GM23338 (cell line): ENCODE results near the gene STAT4. TPM values are rescaled to one million over a fixed set of nuclear protein-coding genes. Genes with fewer than 3 reads are reported as not detected.

Experiments
- ATAC-seq: fragments of 200-7000 bp; cut with Tn5 transposase; 3 replicates; pipeline ENCODE4 v1.9.1; 2020
- DNase-seq: peaks from one replicate; pipeline ENCODE4 v3.0.0-alpha.2; 2015; ENCODE audit warnings: low spot score
- H2AFZ ChIP-seq: fragments of 200-600 bp; sonication (generic); 2 replicates; pipeline ENCODE4 v1.8.0; 2016; ENCODE audit warnings: antibody characterized with exemption, mild to moderate bottlenecking, moderate library complexity
- H3F3A ChIP-seq: fragments of 200-600 bp; sonication (generic); replicated peaks from 2 replicates; pipeline ENCODE4 v1.8.0; 2017; ENCODE audit warnings: antibody characterized with exemption, mixed run types, low read depth
- H3K27ac ChIP-seq: fragments of 200-600 bp; sonication (generic); 2 replicates; pipeline ENCODE4 v1.6.1; 2016; ENCODE audit warnings: low read depth
- H3K27me3 ChIP-seq: fragments of 200-600 bp; sonication (generic); 2 replicates; pipeline ENCODE4 v1.8.0; 2016; ENCODE audit warnings: mild to moderate bottlenecking, mixed run types, moderate library complexity; ENCODE audit not compliant: insufficient read depth
- H3K36me3 ChIP-seq: fragments of 200-600 bp; sonication (generic); 2 replicates; pipeline ENCODE4 v1.8.0; 2016; ENCODE audit warnings: mild to moderate bottlenecking; ENCODE audit not compliant: insufficient read depth
- H3K4me1 ChIP-seq: fragments of 200-600 bp; sonication (generic); 2 replicates; pipeline ENCODE4 v1.8.0; 2016; ENCODE audit warnings: mild to moderate bottlenecking, moderate library complexity; ENCODE audit not compliant: insufficient read depth
- H3K4me2 ChIP-seq: fragments of 200-600 bp; sonication (generic); 2 replicates; pipeline ENCODE4 v1.7.1; 2017; ENCODE audit warnings: mixed run types
- H3K4me3 ChIP-seq: fragments of 200-600 bp; sonication (generic); 2 replicates; pipeline ENCODE4 v1.6.1; 2016; ENCODE audit warnings: mixed run types
- H3K79me2 ChIP-seq: fragments of 200-600 bp; sonication (generic); replicated peaks from 2 replicates; pipeline ENCODE4 v1.8.0; 2017; ENCODE audit warnings: mild to moderate bottlenecking; ENCODE audit not compliant: insufficient read depth
- H3K9me2 ChIP-seq: fragments of 200-600 bp; sonication (generic); 2 replicates; pipeline ENCODE4 v1.8.0; 2017; ENCODE audit not compliant: insufficient read depth
- H4K20me1 ChIP-seq: fragments of 200-600 bp; sonication (generic); replicated peaks from 2 replicates; pipeline ENCODE4 v1.8.0; 2017; ENCODE audit warnings: mild to moderate bottlenecking; ENCODE audit not compliant: insufficient read depth
- H3K27ac Mint-ChIP-seq: 2 replicates; pipeline ENCODE4 v1.8.0; 2020; ENCODE audit warnings: inconsistent platforms, mild to moderate bottlenecking, moderate library complexity, mixed read lengths
- H3K27me3 Mint-ChIP-seq: 3 replicates; pipeline ENCODE4 v1.8.0; 2022; ENCODE audit warnings: low read depth, mild to moderate bottlenecking, moderate library complexity, mixed read lengths, inconsistent platforms; ENCODE audit not compliant: insufficient read depth, poor library complexity
- H3K36me3 Mint-ChIP-seq: 3 replicates; pipeline ENCODE4 v1.8.0; 2021; ENCODE audit warnings: low read depth, mild to moderate bottlenecking, inconsistent platforms, moderate library complexity, mixed read lengths
- H3K4me1 Mint-ChIP-seq: 3 replicates; pipeline ENCODE4 v1.8.0; 2020; ENCODE audit warnings: mild to moderate bottlenecking, inconsistent platforms, mixed read lengths
- H3K4me3 Mint-ChIP-seq: 3 replicates; pipeline ENCODE4 v1.8.0; 2021; ENCODE audit warnings: moderate library complexity, mild to moderate bottlenecking, inconsistent platforms, mixed read lengths
- H3K9me3 Mint-ChIP-seq: 3 replicates; pipeline ENCODE4 v1.8.0; 2020; ENCODE audit warnings: moderate library complexity, mild to moderate bottlenecking, inconsistent platforms, mixed read lengths
- CREB1 ChIP-seq: fragments of 250-450 bp; sonication (Bioruptor Pico); IDR thresholded peaks from 2 replicates; pipeline ENCODE4 v1.5.0; 2020; ENCODE audit warnings: low read depth, mild to moderate bottlenecking, moderate library complexity
- CTCF ChIP-seq, 2 experiments: fragments of 200-600 bp in 1 of 2; sonication (generic) in 1 of 2; conservative IDR thresholded peaks; 2 replicates each; pipeline versions ENCODE4 v1.5.1 to v1.6.1; 2016 to 2017; ENCODE audit warnings: antibody characterized with exemption in 2 of 2, low read depth in 2 of 2, mild to moderate bottlenecking in 2 of 2, moderate library complexity in 1 of 2
- ETS1 ChIP-seq: IDR thresholded peaks from 2 replicates; pipeline ENCODE4 v1.6.1; 2016; ENCODE audit warnings: antibody characterized with exemption
- EZH2 ChIP-seq: fragments of 200-600 bp; sonication (generic); IDR thresholded peaks from one replicate; pipeline ENCODE4 v1.8.0; 2017; ENCODE audit warnings: antibody characterized with exemption, mild to moderate bottlenecking, low read depth; ENCODE audit not compliant: unreplicated experiment
- EZH2phosphoT487 ChIP-seq: fragments of 200-600 bp; sonication (generic); IDR thresholded peaks from one replicate; pipeline ENCODE4 v1.8.1; 2018; ENCODE audit warnings: antibody characterized with exemption; ENCODE audit not compliant: unreplicated experiment
- JUNB ChIP-seq: IDR thresholded peaks from one replicate; pipeline ENCODE4 v1.6.1; 2016; ENCODE audit warnings: antibody characterized with exemption; ENCODE audit not compliant: unreplicated experiment
- NANOG ChIP-seq: IDR thresholded peaks from 2 replicates; pipeline ENCODE4 v1.6.1; 2016; ENCODE audit warnings: antibody characterized with exemption, borderline replicate concordance
- POLR2AphosphoS5 ChIP-seq: IDR thresholded peaks from 2 replicates; pipeline ENCODE4 v1.6.1; 2016; ENCODE audit warnings: antibody characterized with exemption, low read depth
- REST ChIP-seq: IDR thresholded peaks from one replicate; pipeline ENCODE4 v1.6.1; 2018; ENCODE audit warnings: antibody characterized with exemption; ENCODE audit not compliant: unreplicated experiment
- STAT1 ChIP-seq: IDR thresholded peaks from one replicate; pipeline ENCODE4 v1.6.1; 2016; ENCODE audit warnings: antibody characterized with exemption; ENCODE audit not compliant: unreplicated experiment
- ZNF114 ChIP-seq: fragments of 250-450 bp; sonication (Bioruptor Pico); IDR thresholded peaks from 2 replicates; pipeline ENCODE4 v1.5.0; 2020; ENCODE audit warnings: mild to moderate bottlenecking, moderate library complexity
- ZNF331 ChIP-seq: fragments of 250-450 bp; sonication (Bioruptor Pico); IDR thresholded peaks from 2 replicates; pipeline ENCODE4 v1.5.0; 2020; ENCODE audit warnings: low read depth, mild to moderate bottlenecking, moderate library complexity
- ZNF462 ChIP-seq: fragments of 250-450 bp; sonication (Bioruptor Pico); IDR thresholded peaks from 2 replicates; pipeline ENCODE4 v1.5.0; 2020; ENCODE audit warnings: mild to moderate bottlenecking, moderate library complexity
- polyA plus RNA-seq: library from polyadenylated mRNA; unstranded; fragments of >200 nt; fragmentation: Nextera tagmentation; extraction: Ambion mirVana; gene quantifications from 2 replicates; pipeline ENCODE4 v1.2.1, GENCODE V29; 2016
- total RNA-seq: library from RNA; depleted of rRNA; stranded (reverse); fragments of >200 nt; shearing (Covaris generic); gene quantifications from 2 replicates; pipeline ENCODE4 v1.2.3, GENCODE V29; 2014

Gene STAT4
- total and polyA plus RNA-seq, 2 experiments from 2014 or later, result 0.52 to 0.86 TPM

- Histone ChIP-seq H2AFZ (no peak overlapping the region), H3K79me2 (no peaks in the 10 kb centered on the region), H3K36me3 (peaks cover 44% of the 10 kb centered on the region), H3K4me3 (no peak overlapping the region), H3F3A (no peaks in the 10 kb centered on the region), H4K20me1 (peaks cover 5% of the 10 kb centered on the region), H3K4me1 (no peaks in the 10 kb centered on the region), H3K27me3 (no peaks in the 10 kb centered on the region), H3K4me2 (no peak overlapping the region), H3K27ac (no peak overlapping the region), H3K9me2 (no peaks in the 10 kb centered on the region)
- Mint-ChIP-seq H3K4me1 (no peaks in the 10 kb centered on the region), H3K9me3 (no peaks in the 10 kb centered on the region), H3K27me3 (no peaks in the 10 kb centered on the region), H3K36me3 (peaks cover 86% of the 10 kb centered on the region), H3K4me3 (no peak overlapping the region), H3K27ac (no peak overlapping the region)
- DNase-seq (no peak), ATAC-seq (no peak)
- TF ChIP-seq ZNF114 (CRISPR knock-in tag), result no peak
- no peak for TF ChIP-seq ZNF462 (CRISPR knock-in tag)
- no peak for TF ChIP-seq ETS1
- no peak for TF ChIP-seq JUNB
- TF ChIP-seq EZH2, result no peak
- no peak for TF ChIP-seq CTCF (conservative IDR thresholded peaks at IDR 0.05; ENCODE audit: low read depth in 2 of 2)
- no peak for TF ChIP-seq CREB1 (CRISPR knock-in tag)
- no peak for TF ChIP-seq POLR2AphosphoS5
- TF ChIP-seq STAT1, result no peak
- no peak for TF ChIP-seq REST
- no peak for TF ChIP-seq NANOG
- TF ChIP-seq EZH2phosphoT487, result no peak
- TF ChIP-seq ZNF331 (CRISPR knock-in tag), result no peak
Observed at GRCh38 chr2:190987116-190987515, 163.7 kb downstream of the STAT4 start.
